Measurements from ENCODE around the gene SRGAP3. TPM values are rescaled to one million over a fixed set of nuclear protein-coding genes. Genes with fewer than 3 reads are reported as not detected.

The SRGAP3 gene
- total and polyA plus RNA-seq, 4 donors = 1.2 to 32.8 (median 7.3) TPM

DNA sequence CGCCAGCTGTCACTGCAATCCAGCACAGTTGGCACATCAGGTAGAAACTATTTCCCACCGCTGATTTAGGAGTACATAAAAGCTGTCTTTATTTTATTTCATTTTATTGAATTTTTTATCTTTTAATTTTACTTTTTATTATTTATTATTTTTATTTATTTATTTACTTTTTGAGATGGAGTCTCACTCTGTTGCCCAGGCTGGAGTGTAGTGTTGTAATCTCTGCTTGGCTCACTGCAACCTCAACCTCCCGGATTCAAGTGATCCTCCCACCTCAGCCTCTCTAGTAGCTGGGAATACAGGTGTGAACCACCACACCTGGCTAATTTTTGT is 31.0 kb downstream of the SRGAP3 start:
- no peaks in the 10 kb centered on the region for H3K9me3 ChIP-seq (ENCODE audit: control insufficient read depth in 4 of 4, insufficient read depth in 3 of 4, low read length in 3 of 4)
- 89 to 96% methylated on average over 3 of the region's 3 CpGs for WGBS, 2 donors
- peaks cover 0 to 21% (median 0%) of the 10 kb centered on the region in 5 donors for H3K4me1 ChIP-seq (ENCODE audit: control insufficient read depth in 5 of 5, insufficient read depth in 5 of 5, low read length in 5 of 5)
- H3K36me3 ChIP-seq (ENCODE audit: control insufficient read depth in 4 of 4, insufficient read depth in 4 of 4, low read length in 4 of 4) = peaks cover 0 to 3% (median 0%) of the 10 kb centered on the region in 4 donors
- ATAC-seq (ENCODE audit: insufficient read depth, low FRiP score) (no peak), DNase-seq (no peak)
- H3K9ac ChIP-seq (ENCODE audit: insufficient read depth in 1 of 2, low read length in 2 of 2) = no peak overlapping the region
- no peak overlapping the region for H3K4me3 ChIP-seq
- no peak for TF ChIP-seq CTCF (IDR thresholded peaks at IDR 0.05; ENCODE audit: control extremely low read depth, extremely low read depth)
- H3K27ac ChIP-seq (ENCODE audit: low read depth in 1 of 2, low read length in 1 of 2) = no peak overlapping the region
- H3K27me3 ChIP-seq (ENCODE audit: control insufficient read depth in 3 of 3, insufficient read depth in 3 of 3, low read length in 2 of 3) = no peaks in the 10 kb centered on the region

DNA sequence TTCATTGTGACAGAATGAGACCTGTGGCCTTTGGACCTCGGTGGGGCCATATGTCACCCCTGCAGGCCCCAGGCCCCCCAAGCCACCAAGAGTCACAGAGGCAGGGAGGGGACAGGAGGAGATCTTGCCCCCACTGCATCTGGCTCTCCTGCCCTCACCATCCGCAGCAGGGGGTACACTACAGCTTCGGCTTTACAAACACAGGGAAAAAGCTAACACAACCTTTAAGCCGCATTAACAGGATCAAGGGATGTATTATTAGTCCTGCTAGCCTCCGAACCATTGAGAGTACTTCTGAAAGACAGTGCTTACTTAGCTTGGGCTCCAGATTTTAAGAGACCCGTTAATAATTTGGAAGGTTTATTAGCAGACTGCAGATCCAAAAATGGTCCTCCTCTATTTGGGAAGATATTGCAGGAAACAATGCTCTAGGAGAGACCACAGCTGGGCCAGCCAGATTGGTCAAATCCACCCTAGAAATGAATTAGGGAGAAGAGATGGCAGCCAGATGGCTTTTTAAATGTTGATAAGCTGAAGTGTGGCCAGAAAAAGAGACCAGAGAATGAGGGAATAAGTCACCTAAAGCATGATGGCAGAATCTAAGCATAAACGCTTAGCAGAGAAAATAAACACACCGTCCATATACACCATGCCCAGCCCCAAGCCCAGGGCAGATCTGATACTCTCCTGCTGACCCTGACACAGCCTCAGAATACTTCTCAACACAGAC is 31.5 kb downstream of the SRGAP3 start:
- no peak overlapping the region for H3K4me3 ChIP-seq
- WGBS, 2 donors = 77 to 87% methylated on average over 8 of the region's 8 CpGs
- H3K36me3 ChIP-seq (ENCODE audit: control insufficient read depth in 4 of 4, insufficient read depth in 4 of 4, low read length in 4 of 4) = peaks cover 0 to 3% (median 0%) of the 10 kb centered on the region in 4 donors
- TF ChIP-seq CTCF (IDR thresholded peaks at IDR 0.05; ENCODE audit: control extremely low read depth, extremely low read depth) = no peak
- H3K27ac ChIP-seq (ENCODE audit: low read depth in 1 of 2, low read length in 1 of 2) = no peak overlapping the region
- H3K4me1 ChIP-seq (ENCODE audit: control insufficient read depth in 5 of 5, insufficient read depth in 5 of 5, low read length in 5 of 5) = peaks cover 0 to 21% (median 0%) of the 10 kb centered on the region in 5 donors
- ATAC-seq (ENCODE audit: insufficient read depth, low FRiP score) = no peak
- no peaks in the 10 kb centered on the region for H3K9me3 ChIP-seq (ENCODE audit: control insufficient read depth in 4 of 4, insufficient read depth in 3 of 4, low read length in 3 of 4)
- no peak for DNase-seq
- no peak overlapping the region for H3K9ac ChIP-seq (ENCODE audit: insufficient read depth in 1 of 2, low read length in 2 of 2)
- no peaks in the 10 kb centered on the region for H3K27me3 ChIP-seq (ENCODE audit: control insufficient read depth in 3 of 3, insufficient read depth in 3 of 3, low read length in 2 of 3)

- ATAC-seq (ENCODE audit: insufficient read depth, low FRiP score) (no peak), DNase-seq (no peak)
- peaks cover 0 to 16% (median 0%) of the 10 kb centered on the region in 5 donors for H3K4me1 ChIP-seq (ENCODE audit: control insufficient read depth in 5 of 5, insufficient read depth in 5 of 5, low read length in 5 of 5)
- WGBS, 2 donors = 91 to 94% methylated on average over 14 of the region's 14 CpGs
- no peaks in the 10 kb centered on the region for H3K27me3 ChIP-seq (ENCODE audit: control insufficient read depth in 3 of 3, insufficient read depth in 3 of 3, low read length in 2 of 3)
- no peak for TF ChIP-seq CTCF (IDR thresholded peaks at IDR 0.05; ENCODE audit: control extremely low read depth, extremely low read depth)
- no peaks in the 10 kb centered on the region for H3K9me3 ChIP-seq (ENCODE audit: control insufficient read depth in 4 of 4, insufficient read depth in 3 of 4, low read length in 3 of 4)
- no peak overlapping the region for H3K27ac ChIP-seq (ENCODE audit: low read depth in 1 of 2, low read length in 1 of 2)
- H3K4me3 ChIP-seq = no peak overlapping the region
- peaks cover 0 to 3% (median 0%) of the 10 kb centered on the region in 4 donors for H3K36me3 ChIP-seq (ENCODE audit: control insufficient read depth in 4 of 4, insufficient read depth in 4 of 4, low read length in 4 of 4)
- no peak overlapping the region for H3K9ac ChIP-seq (ENCODE audit: insufficient read depth in 1 of 2, low read length in 2 of 2)
Measured at GRCh38 chr3:9216736-9217135, 32.7 kb downstream of the SRGAP3 start.

Measured in lung (tissue), 12 donors.